Measurements from ENCODE around the gene NEK2. TPM values are rescaled to one million over a fixed set of nuclear protein-coding genes. Genes with fewer than 3 reads are reported as not detected.

NEK2 gene
- total RNA-seq, 2 donors from 2014 or later: not detected

- ATAC-seq: peak; percentile 64
- 55 to 71% methylated on average over 7 to 9 of the region's 9 CpGs for WGBS, 2 donors
Observed at GRCh38 chr1:211621447-211622198, 53.8 kb downstream of the NEK2 start.

DNA sequence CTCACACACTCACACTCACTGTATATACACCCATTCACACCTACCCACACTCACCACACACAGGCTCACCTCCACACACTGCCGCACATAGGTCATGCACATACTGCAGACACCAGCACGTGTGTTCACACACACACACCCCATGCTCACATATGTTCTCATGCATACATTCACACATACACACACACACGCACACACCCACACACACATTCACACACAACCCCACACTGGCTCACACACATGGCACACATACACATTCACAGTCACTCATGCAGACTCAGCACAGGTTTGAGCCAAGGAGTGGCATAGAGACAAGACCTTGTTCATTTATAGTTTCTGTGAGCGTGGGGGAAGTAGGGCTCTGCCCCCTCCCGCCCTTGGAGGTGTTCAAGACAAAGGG lies 55.3 kb downstream of the NEK2 start:
- Histone ChIP-seq H3K9me3 (no peaks in the 10 kb centered on the region), H3K4me1 (no peaks in the 10 kb centered on the region), H3K4me3 (no peak overlapping the region), H3K36me3 (replicated peaks in 1 of 2; ENCODE audit: insufficient read depth in 1 of 2, low read depth in 2 of 2) (no peaks in the 10 kb centered on the region), H3K27me3 (no peaks in the 10 kb centered on the region), H3K27ac (no peak overlapping the region)
- ATAC-seq (no peak), DNase-seq (no peak)
- intact Hi-C loops (cut with DNase I): no loop called here
- no peak for TF ChIP-seq POLR2A (IDR thresholded peaks at IDR 0.05)
- TF ChIP-seq, protein P1, sequence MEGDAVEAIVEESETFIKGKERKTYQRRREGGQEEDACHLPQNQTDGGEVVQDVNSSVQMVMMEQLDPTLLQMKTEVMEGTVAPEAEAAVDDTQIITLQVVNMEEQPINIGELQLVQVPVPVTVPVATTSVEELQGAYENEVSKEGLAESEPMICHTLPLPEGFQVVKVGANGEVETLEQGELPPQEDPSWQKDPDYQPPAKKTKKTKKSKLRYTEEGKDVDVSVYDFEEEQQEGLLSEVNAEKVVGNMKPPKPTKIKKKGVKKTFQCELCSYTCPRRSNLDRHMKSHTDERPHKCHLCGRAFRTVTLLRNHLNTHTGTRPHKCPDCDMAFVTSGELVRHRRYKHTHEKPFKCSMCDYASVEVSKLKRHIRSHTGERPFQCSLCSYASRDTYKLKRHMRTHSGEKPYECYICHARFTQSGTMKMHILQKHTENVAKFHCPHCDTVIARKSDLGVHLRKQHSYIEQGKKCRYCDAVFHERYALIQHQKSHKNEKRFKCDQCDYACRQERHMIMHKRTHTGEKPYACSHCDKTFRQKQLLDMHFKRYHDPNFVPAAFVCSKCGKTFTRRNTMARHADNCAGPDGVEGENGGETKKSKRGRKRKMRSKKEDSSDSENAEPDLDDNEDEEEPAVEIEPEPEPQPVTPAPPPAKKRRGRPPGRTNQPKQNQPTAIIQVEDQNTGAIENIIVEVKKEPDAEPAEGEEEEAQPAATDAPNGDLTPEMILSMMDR (IDR thresholded peaks at IDR 0.05): no peak
- WGBS, 2 donors: 84 to 87% methylated on average over 4 to 5 of the region's 5 CpGs

More at GRCh38 chr1:211621447-211622198, 53.8 kb downstream of the NEK2 start:
- DNase-seq: peak; percentile 34 to 49 (median 42)
- H3K27ac ChIP-seq: no peak overlapping the region
- intact Hi-C loops (cut with DNase I): no loop called here
- H3K4me1 ChIP-seq: no peaks in the 10 kb centered on the region
- TF ChIP-seq, protein P1 (IDR thresholded peaks at IDR 0.05): no peak
- TF ChIP-seq POLR2A (IDR thresholded peaks at IDR 0.05): no peak
- no peaks in the 10 kb centered on the region for H3K27me3 ChIP-seq
- H3K9me3 ChIP-seq: no peaks in the 10 kb centered on the region
- H3K36me3 ChIP-seq (replicated peaks in 1 of 2; ENCODE audit: insufficient read depth in 1 of 2, low read depth in 2 of 2): no peaks in the 10 kb centered on the region
- H3K4me3 ChIP-seq: no peak overlapping the region

DNA sequence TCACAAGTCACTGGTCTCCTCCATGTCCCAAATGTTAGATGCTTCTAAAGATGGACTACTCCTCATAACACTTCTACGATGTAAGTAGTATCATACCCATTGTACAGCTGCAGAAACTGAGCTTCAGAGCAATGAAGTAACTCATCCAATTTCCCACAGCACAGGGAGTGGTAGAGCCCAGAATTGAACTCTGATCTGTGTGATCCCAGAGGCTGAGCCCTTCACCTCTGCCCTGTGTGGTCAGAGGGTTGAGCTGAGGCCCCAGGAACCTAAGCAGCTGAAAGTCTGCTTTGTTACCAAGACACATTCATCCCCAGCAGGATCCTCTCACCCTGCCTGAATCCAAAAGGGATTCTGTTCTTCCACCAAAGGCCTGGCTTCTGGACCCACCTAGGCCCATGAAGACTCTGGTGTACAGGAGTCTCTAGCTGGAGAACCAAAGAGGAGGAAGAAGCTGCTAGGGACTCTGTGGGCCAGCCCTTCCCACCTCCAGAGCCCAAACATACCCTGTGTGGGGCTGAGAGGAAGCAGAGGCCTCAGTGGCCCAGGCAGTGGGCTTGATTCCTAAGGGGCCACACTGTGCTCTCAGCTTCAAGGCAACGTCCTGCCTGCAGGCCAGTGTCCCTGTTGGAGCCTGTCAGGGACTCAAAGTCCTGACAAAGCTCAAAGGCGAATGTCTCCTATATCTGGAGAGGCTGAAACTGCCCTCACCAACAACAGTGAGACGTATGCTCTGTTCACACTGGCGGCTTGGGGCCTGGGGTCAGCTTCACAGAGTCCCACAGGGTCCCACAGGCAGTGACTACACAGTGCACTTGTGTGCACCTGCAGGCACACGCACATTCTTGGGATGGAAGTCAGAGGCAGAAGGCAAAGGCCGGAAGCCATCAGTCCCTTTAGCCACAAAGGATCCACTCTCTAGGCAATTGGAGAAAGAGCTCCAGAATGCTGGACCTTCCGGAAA lies 56.1 kb downstream of the NEK2 start:
- TF ChIP-seq, protein P1 (IDR thresholded peaks at IDR 0.05): no peak
- TF ChIP-seq POLR2A (IDR thresholded peaks at IDR 0.05): no peak
- H3K36me3 ChIP-seq (replicated peaks in 1 of 2; ENCODE audit: insufficient read depth in 1 of 2, low read depth in 2 of 2): no peaks in the 10 kb centered on the region
- no peaks in the 10 kb centered on the region for H3K4me1 ChIP-seq
- DNase-seq (no peak), ATAC-seq (no peak)
- no peak overlapping the region for H3K4me3 ChIP-seq
- no peak overlapping the region for H3K27ac ChIP-seq
- WGBS, 2 donors: 79 to 90% methylated on average over 3 to 8 of the region's 8 CpGs
- H3K9me3 ChIP-seq: no peaks in the 10 kb centered on the region
- H3K27me3 ChIP-seq: no peaks in the 10 kb centered on the region
- intact Hi-C loops (cut with DNase I): no loop called here

DNA sequence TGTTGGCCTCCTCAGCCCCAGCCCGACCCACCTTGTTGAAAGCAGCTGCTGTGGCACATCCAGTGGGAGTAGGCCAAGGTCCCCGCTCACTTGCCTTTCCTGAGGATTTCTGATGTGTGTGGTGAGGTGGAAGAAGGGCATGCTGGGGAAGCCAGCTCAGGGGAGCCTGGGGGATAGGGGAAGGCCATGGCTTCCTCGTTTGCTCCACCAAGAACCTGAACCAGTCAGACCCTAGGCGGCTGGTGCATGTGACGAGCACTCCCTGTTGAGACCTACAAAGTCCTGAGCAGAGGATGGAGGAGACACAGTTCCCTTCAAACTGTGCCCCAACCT lies 58.5 kb downstream of the NEK2 start:
- Histone ChIP-seq H3K4me3 (no peak overlapping the region), H3K27me3 (no peaks in the 10 kb centered on the region), H3K4me1 (no peaks in the 10 kb centered on the region), H3K36me3 (replicated peaks in 1 of 2; ENCODE audit: insufficient read depth in 1 of 2, low read depth in 2 of 2) (no peaks in the 10 kb centered on the region), H3K9me3 (no peaks in the 10 kb centered on the region), H3K27ac (no peak overlapping the region)
- 88 to 91% methylated on average over 5 of the region's 5 CpGs for WGBS, 2 donors
- DNase-seq (no peak), ATAC-seq (no peak)
- intact Hi-C loops (cut with DNase I): no loop called here
- TF ChIP-seq, protein P1 (IDR thresholded peaks at IDR 0.05): no peak
- TF ChIP-seq POLR2A (IDR thresholded peaks at IDR 0.05): no peak

Data from body of pancreas (tissue), 4 donors.